Right lobe of liver (tissue), 6 donors: Measurements from ENCODE around the gene DCC. TPM values are rescaled to one million over a fixed set of nuclear protein-coding genes. Genes with fewer than 3 reads are reported as not detected.

Experiments used
- ATAC-seq, 4 donors: fragments of 200-7000 bp; cut with Tn5 transposase; one replicate each; pipeline ENCODE4 v1.9.1; 2020; ENCODE audit warnings: mild to moderate bottlenecking in 4 of 4, moderate library complexity in 4 of 4
- DNase-seq, 3 donors: peaks; one replicate each; pipeline ENCODE4 v3.0.0-alpha.2; 2020
- H3K27ac ChIP-seq, 3 donors: fragments of 200-600 bp; one replicate each; pipeline ENCODE4 v1.8.0; 2022
- H3K27me3 ChIP-seq, 2 donors: fragments of 200-600 bp; one replicate each; pipeline ENCODE4 v1.8.0; 2022
- H3K36me3 ChIP-seq, 4 donors: fragments of 200-600 bp; sonication (generic) in 1 of 4; one replicate each; pipeline versions ENCODE4 v1.5.1 to v1.8.0; 2017 to 2022; ENCODE audit warnings: control low read depth in 1 of 4
- H3K4me1 ChIP-seq, 4 donors: fragments of 200-600 bp; sonication (generic) in 1 of 4; one replicate each; pipeline versions ENCODE4 v1.5.1 to v1.8.0; 2017 to 2022; ENCODE audit warnings: control low read depth in 1 of 4
- H3K4me3 ChIP-seq, 3 donors: fragments of 200-600 bp; one replicate each; pipeline ENCODE4 v1.8.0; 2022
- H3K9me3 ChIP-seq, 4 donors: fragments of 200-600 bp; sonication (generic) in 1 of 4; one replicate each; pipeline versions ENCODE4 v1.5.1 to v1.8.0; 2017 to 2022; ENCODE audit warnings: control low read depth in 1 of 4
- CTCF ChIP-seq, 4 donors: fragments of 200-600 bp in 3 of 4; fragments of 450-650 bp in 1 of 4; IDR thresholded peaks; one replicate each; pipeline versions ENCODE4 v1.5.1 to v1.8.0; 2016 to 2022; ENCODE audit warnings: antibody characterized with exemption in 4 of 4, mild to moderate bottlenecking in 2 of 4
- POLR2A ChIP-seq: fragments of 450-650 bp; IDR thresholded peaks from one replicate; pipeline ENCODE4 v1.6.1; 2017; ENCODE audit warnings: antibody characterized with exemption, mild to moderate bottlenecking
- WGBS: methylation state at CpG from one replicate; pipeline ENCODE4 v1.1.6; 2018; ENCODE audit warnings: low coverage, low lambda C conversion rate; ENCODE audit not compliant: insufficient coverage; ENCODE audit errors: missing lambda C conversion rate; 5-methylcytosine and 5-hydroxymethylcytosine counted together
- intact Hi-C, 2 donors: fragments of 100-400 bp; cut with DNase I; formaldehyde crosslinking; loops; one replicate each; pipeline versions ENCODE4 v1.11.2 to v1.14.1; 2022
- total RNA-seq, 6 experiments: library from RNA; depleted of rRNA in 2 of 6; stranded (reverse); fragments of >200 nt in 2 of 6; fragmentation: NEBNext Ultra II Directional in 3 of 6; extraction: Animal tissue kit (Norgen Biotek cat#: 25700) in 3 of 6; gene quantifications; one replicate each; pipeline versions ENCODE4 v1.1.0 to v1.2.4, GENCODE V29; 2016 to 2023
- donor health status: DM: no; HTN: yes; CAD: no.
- donor health status: DM: no; HTN: no; CAD: no.
- donor health status: DM: no; HTN: no; CAD: no.
- donor health status: DM: no; HTN: yes; CAD: no.
- donor health status: DM: no; HTN: yes; CAD: no.

The DCC gene
- total RNA-seq, 6 experiments from 2014 or later = 0.06 TPM; not detected in 5

GRCh38 chr18:52920665-52921064 lies 580.7 kb downstream of the DCC start:
- Histone ChIP-seq H3K27ac (no peak overlapping the region), H3K4me3 (no peak overlapping the region), H3K4me1 (no peaks in the 10 kb centered on the region), H3K36me3 (no peaks in the 10 kb centered on the region), H3K27me3 (no peaks in the 10 kb centered on the region), H3K9me3 (no peaks in the 10 kb centered on the region)
- no peak for TF ChIP-seq CTCF (IDR thresholded peaks at IDR 0.05)
- no peak for TF ChIP-seq POLR2A
- WGBS = 25% methylated on average over 1 of the region's 1 CpG
- intact Hi-C loops = no loop called here
- DNase-seq (no peak), ATAC-seq (no peak)

- Histone ChIP-seq H3K27me3 (no peaks in the 10 kb centered on the region), H3K4me3 (no peak overlapping the region), H3K27ac (no peak overlapping the region), H3K36me3 (no peaks in the 10 kb centered on the region), H3K4me1 (no peaks in the 10 kb centered on the region), H3K9me3 (no peaks in the 10 kb centered on the region)
- DNase-seq (no peak), ATAC-seq (no peak)
- intact Hi-C loops = no loop called here
- WGBS = 85% methylated on average over 2 of the region's 2 CpGs
- no peak for TF ChIP-seq POLR2A
- no peak for TF ChIP-seq CTCF (IDR thresholded peaks at IDR 0.05)
Observed at GRCh38 chr18:52933356-52933755, 593.4 kb downstream of the DCC start.

- no peak for DNase-seq
- Histone ChIP-seq H3K36me3 (no peaks in the 10 kb centered on the region), H3K27me3 (no peaks in the 10 kb centered on the region), H3K4me3 (no peak overlapping the region), H3K4me1 (no peaks in the 10 kb centered on the region), H3K27ac (no peak overlapping the region), H3K9me3 (no peaks in the 10 kb centered on the region)
- no peak for TF ChIP-seq POLR2A
- no peak for TF ChIP-seq CTCF (IDR thresholded peaks at IDR 0.05)
- no peak for ATAC-seq
- WGBS = 22% methylated on average over 1 of the region's 1 CpG
- intact Hi-C loops = no loop called here
Observed at GRCh38 chr18:52936931-52937330, 596.9 kb downstream of the DCC start.

- H3K4me1 ChIP-seq = no peaks in the 10 kb centered on the region
- intact Hi-C loops = no loop called here
- no peak overlapping the region for H3K4me3 ChIP-seq
- DNase-seq (no peak), ATAC-seq (no peak)
- H3K27me3 ChIP-seq = no peaks in the 10 kb centered on the region
- no peaks in the 10 kb centered on the region for H3K9me3 ChIP-seq
- no peaks in the 10 kb centered on the region for H3K36me3 ChIP-seq
- H3K27ac ChIP-seq = no peak overlapping the region
- TF ChIP-seq POLR2A = no peak
- WGBS = 66% methylated on average over 6 of the region's 6 CpGs
Observed at GRCh38 chr18:52937840-52938239, 597.8 kb downstream of the DCC start.

GRCh38 chr18:52945552-52945951 lies 605.6 kb downstream of the DCC start:
- peaks cover 0 to 6% (median 0%) of the 10 kb centered on the region in 4 donors for H3K4me1 ChIP-seq
- no peak for DNase-seq
- ATAC-seq = peak in 1 of 4 donors; percentile 58

More at GRCh38 chr18:52945552-52945951, 605.6 kb downstream of the DCC start:
- intact Hi-C loops = no loop called here
- 4% methylated on average over 2 of the region's 2 CpGs for WGBS
- TF ChIP-seq CTCF (IDR thresholded peaks at IDR 0.05) = no peak
- no peak for TF ChIP-seq POLR2A
- no peak overlapping the region for H3K27ac ChIP-seq
- H3K4me3 ChIP-seq = no peak overlapping the region
- H3K27me3 ChIP-seq = no peaks in the 10 kb centered on the region
- no peaks in the 10 kb centered on the region for H3K36me3 ChIP-seq
- no peaks in the 10 kb centered on the region for H3K9me3 ChIP-seq
